MM.1S (cell line): ENCODE measurements around the gene CR1.
"Not testable (repeated sequence)": the region's sequence is repeated elsewhere in the genome, so short reads cannot be mapped to it uniquely, and the experiment has no call there.

Source experiments
- EZH2phosphoT487 ChIP-seq: fragments of 300-600 bp; sonication (generic); IDR thresholded peaks from 2 replicates; pipeline ENCODE4 v1.6.1; 2018; ENCODE audit warnings: antibody characterized with exemption, low read length
- TF ChIP-seq, protein P1 (sequence below): fragments of 300-600 bp; sonication (generic); IDR thresholded peaks from 2 replicates; pipeline ENCODE4 v1.5.1; 2016; ENCODE audit warnings: antibody characterized with exemption, low read length, mixed read lengths

DNA sequence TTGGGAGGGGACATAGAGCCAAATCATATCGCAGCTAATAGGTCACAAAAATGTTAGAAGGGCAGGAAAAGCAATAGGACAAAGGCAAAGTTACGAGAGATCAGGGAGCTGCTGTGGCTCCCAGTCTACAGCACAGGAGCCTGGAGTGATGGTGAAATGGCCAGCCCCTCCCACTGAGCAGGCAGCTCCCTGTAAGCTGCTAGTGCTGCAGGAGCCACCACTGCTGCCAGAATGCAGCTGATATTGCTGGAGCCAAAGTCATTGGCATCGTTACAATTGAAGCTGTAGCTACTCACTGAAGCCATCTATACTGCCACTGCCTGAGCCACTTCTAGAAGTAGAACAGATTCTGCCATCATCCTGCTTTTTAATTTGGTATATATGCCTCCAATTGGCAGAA, 29.3 kb downstream of the CR1 start:
- TF ChIP-seq, protein P1, sequence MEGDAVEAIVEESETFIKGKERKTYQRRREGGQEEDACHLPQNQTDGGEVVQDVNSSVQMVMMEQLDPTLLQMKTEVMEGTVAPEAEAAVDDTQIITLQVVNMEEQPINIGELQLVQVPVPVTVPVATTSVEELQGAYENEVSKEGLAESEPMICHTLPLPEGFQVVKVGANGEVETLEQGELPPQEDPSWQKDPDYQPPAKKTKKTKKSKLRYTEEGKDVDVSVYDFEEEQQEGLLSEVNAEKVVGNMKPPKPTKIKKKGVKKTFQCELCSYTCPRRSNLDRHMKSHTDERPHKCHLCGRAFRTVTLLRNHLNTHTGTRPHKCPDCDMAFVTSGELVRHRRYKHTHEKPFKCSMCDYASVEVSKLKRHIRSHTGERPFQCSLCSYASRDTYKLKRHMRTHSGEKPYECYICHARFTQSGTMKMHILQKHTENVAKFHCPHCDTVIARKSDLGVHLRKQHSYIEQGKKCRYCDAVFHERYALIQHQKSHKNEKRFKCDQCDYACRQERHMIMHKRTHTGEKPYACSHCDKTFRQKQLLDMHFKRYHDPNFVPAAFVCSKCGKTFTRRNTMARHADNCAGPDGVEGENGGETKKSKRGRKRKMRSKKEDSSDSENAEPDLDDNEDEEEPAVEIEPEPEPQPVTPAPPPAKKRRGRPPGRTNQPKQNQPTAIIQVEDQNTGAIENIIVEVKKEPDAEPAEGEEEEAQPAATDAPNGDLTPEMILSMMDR: not testable (repeated sequence)
- not testable (repeated sequence) for TF ChIP-seq EZH2phosphoT487
